HepG2 (cell line): ENCODE results near the gene TAB3. TPM values are rescaled to one million over a fixed set of nuclear protein-coding genes. Genes with fewer than 3 reads are reported as not detected.
A peak's percentile ranks its signal among the peaks of the same experiment; 100 is the strongest.

ENCODE experiments used
- ATAC-seq: fragments of 200-7000 bp; cut with Tn5 transposase; 3 replicates; pipeline ENCODE4 v1.9.1; 2020; ENCODE audit warnings: mild to moderate bottlenecking, moderate library complexity
- BruUV-seq: library from RNA; stranded (reverse); fragments of 400-500 nt; replicated peaks from 2 replicates; lab custom pipeline; 2021; lab: Mats Ljungman, UMichigan
- CTCF ChIA-PET: fragments of 300-600 bp; formaldehyde crosslinking; extraction: SDS; loops from one replicate; lab custom pipeline; 2021; ENCODE audit warnings: low total read pairs, inconsistent platforms, low intra/inter-chr PET ratio; lab: Yijun Ruan, JAX
- POLR2A ChIA-PET: fragments of 350-600 bp; sonication (Branson Sonifier 250); formaldehyde crosslinking; loops from one replicate; lab custom pipeline; 2020; ENCODE audit warnings: antibody characterized with exemption, inconsistent platforms; lab: Yijun Ruan, JAX
- DNase-seq: peaks from one replicate; pipeline ENCODE4 v3.0.0-alpha.2; 2015; ENCODE audit warnings: low spot score
- FAIRE-seq: peaks from 3 replicates; lab custom pipeline; 2011; peaks lifted over from hg19 to GRCh38; lab: Jason Lieb, UNC
- H2AFZ ChIP-seq: one replicate; pipeline ENCODE4 v1.6.1; 2011; ENCODE audit warnings: low read length, inconsistent platforms
- H3K27ac ChIP-seq: fragments of 300-600 bp; 3 replicates; pipeline ENCODE4 v1.8.0; 2011; ENCODE audit warnings: mixed run types, mild to moderate bottlenecking, mixed read lengths, low read length, inconsistent platforms; ENCODE audit not compliant: insufficient read depth; ENCODE audit errors: extremely low read length
- H3K27me3 ChIP-seq, 2 experiments: fragments of 200-600 bp in 1 of 2; 2 replicates in 1 of 2; 3 replicates in 1 of 2; pipeline versions ENCODE4 v1.6.0 to v1.8.0; 2011; ENCODE audit warnings: low read length in 2 of 2, mild to moderate bottlenecking in 2 of 2, moderate library complexity in 2 of 2, inconsistent platforms in 1 of 2; ENCODE audit not compliant: insufficient read depth in 2 of 2, control insufficient read depth in 1 of 2
- H3K36me3 ChIP-seq, 2 experiments: fragments of 200-600 bp in 1 of 2; replicated peaks in 1 of 2; 2 replicates in 1 of 2; 3 replicates in 1 of 2; pipeline versions ENCODE4 v1.5.1 to v1.8.0; 2011; ENCODE audit warnings: low read length in 2 of 2, inconsistent platforms in 1 of 2; ENCODE audit not compliant: insufficient read depth in 2 of 2, control insufficient read depth in 1 of 2
- H3K4me1 ChIP-seq: 2 replicates; pipeline ENCODE4 v1.5.1; 2012; ENCODE audit warnings: low read length, inconsistent platforms; ENCODE audit not compliant: insufficient read depth
- H3K4me2 ChIP-seq: 2 replicates; pipeline ENCODE4 v1.6.0; 2011; ENCODE audit warnings: low read depth, low read length, inconsistent platforms
- H3K4me3 ChIP-seq, 3 experiments: fragments of 200-600 bp in 1 of 3; sonication (generic), shearing (Covaris generic) in 1 of 3; replicated peaks in 1 of 3; 2 replicates each; pipeline ENCODE4 v1.5.1; 2011 to 2016; ENCODE audit warnings: low read length in 3 of 3, inconsistent platforms in 2 of 3, low read depth in 2 of 3, mild to moderate bottlenecking in 2 of 3, control low read depth in 1 of 3, mixed read lengths in 1 of 3; ENCODE audit not compliant: insufficient read depth in 1 of 3
- H3K79me2 ChIP-seq: one replicate; pipeline ENCODE4 v1.6.1; 2011; ENCODE audit warnings: low read length, inconsistent platforms; ENCODE audit not compliant: insufficient read depth
- H3K9ac ChIP-seq: 2 replicates; pipeline ENCODE4 v1.6.0; 2011; ENCODE audit warnings: mild to moderate bottlenecking, low read depth, low read length, inconsistent platforms; ENCODE audit not compliant: insufficient read depth
- H3K9me3 ChIP-seq: 2 replicates; pipeline ENCODE4 v1.5.1; 2012; ENCODE audit warnings: mild to moderate bottlenecking, low read length
- H4K20me1 ChIP-seq: 2 replicates; pipeline ENCODE4 v1.6.0; 2011; ENCODE audit warnings: inconsistent platforms, mild to moderate bottlenecking, low read length, moderate library complexity; ENCODE audit not compliant: insufficient read depth
- ADNP ChIP-seq: sonication (generic); formaldehyde crosslinking; IDR thresholded peaks from 2 replicates; pipeline ENCODE4 v1.4.0; 2020; ENCODE audit warnings: missing genetic modification reagents
- FOXO1 ChIP-seq: sonication (generic); formaldehyde crosslinking; IDR thresholded peaks from 2 replicates; pipeline ENCODE4 v1.4.0; 2020; ENCODE audit warnings: missing genetic modification reagents
- LCORL ChIP-seq, 2 experiments: fragments of 450-650 bp in 1 of 2; sonication (generic) in 1 of 2; formaldehyde crosslinking in 1 of 2; IDR thresholded peaks; 2 replicates each; pipeline versions ENCODE4 v1.5.0 to v1.6.1; 2017 to 2020; ENCODE audit warnings: antibody characterized with exemption in 1 of 2, missing genetic modification reagents in 1 of 2
- STAG1 ChIP-seq: sonication (generic); formaldehyde crosslinking; IDR thresholded peaks from 2 replicates; pipeline ENCODE4 v1.4.0; 2020; ENCODE audit warnings: missing genetic modification reagents
- TEAD2 ChIP-seq: sonication (generic); formaldehyde crosslinking; IDR thresholded peaks from 2 replicates; pipeline ENCODE4 v1.9.0; 2021; ENCODE audit warnings: missing genetic modification reagents
- YY1 ChIP-seq: IDR thresholded peaks from 2 replicates; pipeline ENCODE4 v1.6.1; 2011; ENCODE audit warnings: low read length, low read depth, moderate library complexity, mild to moderate bottlenecking; ENCODE audit not compliant: insufficient read depth, insufficient replicate concordance
- ZFP36L1 ChIP-seq: sonication (generic); formaldehyde crosslinking; IDR thresholded peaks from 2 replicates; pipeline ENCODE4 v1.8.0; 2022; ENCODE audit warnings: mild to moderate bottlenecking, missing genetic modification reagents, moderate library complexity
- ZNF704 ChIP-seq: sonication (generic); formaldehyde crosslinking; IDR thresholded peaks from 2 replicates; pipeline ENCODE4 v1.8.1; 2023; ENCODE audit warnings: mild to moderate bottlenecking, inconsistent platforms, moderate library complexity, missing genetic modification reagents, borderline replicate concordance
- WGBS: methylation state at CpG from one replicate; pipeline ENCODE4 v1.1.6; 2017; ENCODE audit warnings: low lambda C conversion rate; 5-methylcytosine and 5-hydroxymethylcytosine counted together
- in situ Hi-C: cut with HindIII; loops from 2 replicates; pipeline ENCODE4 v1.10.0; 2017; ENCODE audit warnings: low pct_unique_long_range_greater_than_20kb; ENCODE audit not compliant: extremely low pct_ligation_motif_present
- intact Hi-C: fragments of 100-400 bp; cut with micrococcal nuclease; formaldehyde crosslinking; loops from one replicate; pipeline ENCODE4 v1.10.0; 2022; ENCODE audit not compliant: unreplicated experiment
- polyA plus RNA-seq, 8 experiments: library from polyadenylated mRNA; depleted of rRNA in 3 of 8; stranded (reverse) in 7 of 8; unstranded in 1 of 8; fragments of >200 nt; fragmentation: Illumina TruSeq in 4 of 8; extraction: Trizol in 4 of 8; gene quantifications; 2 replicates each; pipeline versions ENCODE4 v1.2.1 to v1.2.3, GENCODE V29; 2011 to 2016; ENCODE audit warnings: low read depth in 4 of 8, missing spikeins in 1 of 8, mixed read lengths in 1 of 8; ENCODE audit not compliant: insufficient read depth in 1 of 8
- total RNA-seq, 5 experiments: library from RNA; depleted of rRNA; stranded (reverse); fragments of >200 nt; fragmentation: Illumina TruSeq; extraction: Trizol; gene quantifications; 2 replicates each; pipeline ENCODE4 v1.2.3, GENCODE V29; 2016; ENCODE audit warnings: low read depth in 1 of 5
- TF ChIP-seq, protein P1 (sequence below): sonication (generic); formaldehyde crosslinking; IDR thresholded peaks from 2 replicates; pipeline ENCODE4 v1.8.1; 2023; ENCODE audit warnings: missing genetic modification reagents, inconsistent platforms, borderline replicate concordance
- TF ChIP-seq, protein P2 (sequence below): IDR thresholded peaks from 2 replicates; pipeline ENCODE4 v1.6.1; 2016; ENCODE audit warnings: low read depth, missing genetic modification reagents, missing compliant biosample characterization
- TF ChIP-seq, protein P3 (sequence below): sonication (generic); formaldehyde crosslinking; IDR thresholded peaks from 2 replicates; pipeline ENCODE4 v1.5.1; 2020; ENCODE audit warnings: mild to moderate bottlenecking, missing genetic modification reagents, moderate library complexity

The TAB3 gene
- total and polyA plus RNA-seq, 2 of the 13 experiments (the other 11 are each of a cell fraction or from before 2014, with no cell fraction given): 27.2 to 59.8 TPM

- no peak for TF ChIP-seq ZFP36L1 (CRISPR knock-in tag)
- no peak for TF ChIP-seq ADNP (CRISPR knock-in tag)
- TF ChIP-seq LCORL (IDR thresholded peaks at IDR 0.05): no peak
- no peak for TF ChIP-seq LCORL (CRISPR knock-in tag; IDR thresholded peaks at IDR 0.05)
- TF ChIP-seq, protein P1, sequence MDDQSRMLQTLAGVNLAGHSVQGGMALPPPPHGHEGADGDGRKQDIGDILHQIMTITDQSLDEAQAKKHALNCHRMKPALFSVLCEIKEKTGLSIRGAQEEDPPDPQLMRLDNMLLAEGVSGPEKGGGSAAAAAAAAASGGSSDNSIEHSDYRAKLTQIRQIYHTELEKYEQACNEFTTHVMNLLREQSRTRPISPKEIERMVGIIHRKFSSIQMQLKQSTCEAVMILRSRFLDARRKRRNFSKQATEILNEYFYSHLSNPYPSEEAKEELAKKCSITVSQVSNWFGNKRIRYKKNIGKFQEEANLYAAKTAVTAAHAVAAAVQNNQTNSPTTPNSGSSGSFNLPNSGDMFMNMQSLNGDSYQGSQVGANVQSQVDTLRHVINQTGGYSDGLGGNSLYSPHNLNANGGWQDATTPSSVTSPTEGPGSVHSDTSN (CRISPR knock-in tag): no peak
These were observed 49.2 kb upstream of the TAB3 start (continued) for GRCh38 chrX:30938295-30938694.

DNA sequence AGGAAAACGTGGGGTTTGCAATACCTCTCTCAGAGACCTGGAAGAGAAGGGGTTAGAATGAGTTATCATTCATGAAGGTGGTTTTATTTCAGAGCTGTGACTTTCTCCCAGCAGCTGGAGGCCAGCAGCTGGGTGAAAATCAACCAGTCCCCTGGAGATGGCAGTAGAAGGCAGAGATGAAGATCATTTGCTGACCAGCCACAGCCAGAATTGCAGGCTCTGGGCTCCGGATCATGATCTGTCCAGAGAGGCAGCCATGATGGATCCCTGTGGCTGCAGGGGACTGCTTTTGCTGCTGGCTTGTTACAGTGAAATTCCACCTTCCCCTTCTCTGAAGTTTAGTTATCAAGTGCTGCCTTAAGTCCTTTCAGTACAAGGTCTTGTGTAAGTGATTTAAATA lies 46.9 kb upstream of the TAB3 start:
- Histone ChIP-seq H3K9ac (no peak overlapping the region), H3K27ac (no peak overlapping the region), H4K20me1 (no peaks in the 10 kb centered on the region), H3K4me3 (no peak overlapping the region), H3K4me2 (no peak overlapping the region), H3K79me2 (no peaks in the 10 kb centered on the region), H3K27me3 (no peaks in the 10 kb centered on the region), H3K4me1 (peaks cover 47% of the 10 kb centered on the region), H3K9me3 (no peaks in the 10 kb centered on the region), H2AFZ (peak overlapping the region; percentile 76), H3K36me3 (no peaks in the 10 kb centered on the region)
- ATAC-seq (peak; percentile 95), DNase-seq (peak; percentile 45), FAIRE-seq (peak; percentile 23)
- CTCF ChIA-PET: no interaction called here
- POLR2A ChIA-PET: no interaction called here
- 39% methylated on average over 2 of the region's 2 CpGs for WGBS
- intact Hi-C loops: no loop called here
- BruUV-seq: no TSS peak
- in situ Hi-C loops: no loop called here
- TF ChIP-seq STAG1 (CRISPR knock-in tag) (peak; percentile 63), ZNF704 (CRISPR knock-in tag) (no peak), FOXO1 (CRISPR knock-in tag) (no peak), TEAD2 (CRISPR knock-in tag) (no peak), YY1 (peak; percentile 71)
- TF ChIP-seq, protein P2, sequence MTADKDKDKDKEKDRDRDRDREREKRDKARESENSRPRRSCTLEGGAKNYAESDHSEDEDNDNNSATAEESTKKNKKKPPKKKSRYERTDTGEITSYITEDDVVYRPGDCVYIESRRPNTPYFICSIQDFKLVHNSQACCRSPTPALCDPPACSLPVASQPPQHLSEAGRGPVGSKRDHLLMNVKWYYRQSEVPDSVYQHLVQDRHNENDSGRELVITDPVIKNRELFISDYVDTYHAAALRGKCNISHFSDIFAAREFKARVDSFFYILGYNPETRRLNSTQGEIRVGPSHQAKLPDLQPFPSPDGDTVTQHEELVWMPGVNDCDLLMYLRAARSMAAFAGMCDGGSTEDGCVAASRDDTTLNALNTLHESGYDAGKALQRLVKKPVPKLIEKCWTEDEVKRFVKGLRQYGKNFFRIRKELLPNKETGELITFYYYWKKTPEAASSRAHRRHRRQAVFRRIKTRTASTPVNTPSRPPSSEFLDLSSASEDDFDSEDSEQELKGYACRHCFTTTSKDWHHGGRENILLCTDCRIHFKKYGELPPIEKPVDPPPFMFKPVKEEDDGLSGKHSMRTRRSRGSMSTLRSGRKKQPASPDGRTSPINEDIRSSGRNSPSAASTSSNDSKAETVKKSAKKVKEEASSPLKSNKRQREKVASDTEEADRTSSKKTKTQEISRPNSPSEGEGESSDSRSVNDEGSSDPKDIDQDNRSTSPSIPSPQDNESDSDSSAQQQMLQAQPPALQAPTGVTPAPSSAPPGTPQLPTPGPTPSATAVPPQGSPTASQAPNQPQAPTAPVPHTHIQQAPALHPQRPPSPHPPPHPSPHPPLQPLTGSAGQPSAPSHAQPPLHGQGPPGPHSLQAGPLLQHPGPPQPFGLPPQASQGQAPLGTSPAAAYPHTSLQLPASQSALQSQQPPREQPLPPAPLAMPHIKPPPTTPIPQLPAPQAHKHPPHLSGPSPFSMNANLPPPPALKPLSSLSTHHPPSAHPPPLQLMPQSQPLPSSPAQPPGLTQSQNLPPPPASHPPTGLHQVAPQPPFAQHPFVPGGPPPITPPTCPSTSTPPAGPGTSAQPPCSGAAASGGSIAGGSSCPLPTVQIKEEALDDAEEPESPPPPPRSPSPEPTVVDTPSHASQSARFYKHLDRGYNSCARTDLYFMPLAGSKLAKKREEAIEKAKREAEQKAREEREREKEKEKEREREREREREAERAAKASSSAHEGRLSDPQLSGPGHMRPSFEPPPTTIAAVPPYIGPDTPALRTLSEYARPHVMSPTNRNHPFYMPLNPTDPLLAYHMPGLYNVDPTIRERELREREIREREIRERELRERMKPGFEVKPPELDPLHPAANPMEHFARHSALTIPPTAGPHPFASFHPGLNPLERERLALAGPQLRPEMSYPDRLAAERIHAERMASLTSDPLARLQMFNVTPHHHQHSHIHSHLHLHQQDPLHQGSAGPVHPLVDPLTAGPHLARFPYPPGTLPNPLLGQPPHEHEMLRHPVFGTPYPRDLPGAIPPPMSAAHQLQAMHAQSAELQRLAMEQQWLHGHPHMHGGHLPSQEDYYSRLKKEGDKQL (CRISPR knock-in tag): no peak
- TF ChIP-seq, protein P3, sequence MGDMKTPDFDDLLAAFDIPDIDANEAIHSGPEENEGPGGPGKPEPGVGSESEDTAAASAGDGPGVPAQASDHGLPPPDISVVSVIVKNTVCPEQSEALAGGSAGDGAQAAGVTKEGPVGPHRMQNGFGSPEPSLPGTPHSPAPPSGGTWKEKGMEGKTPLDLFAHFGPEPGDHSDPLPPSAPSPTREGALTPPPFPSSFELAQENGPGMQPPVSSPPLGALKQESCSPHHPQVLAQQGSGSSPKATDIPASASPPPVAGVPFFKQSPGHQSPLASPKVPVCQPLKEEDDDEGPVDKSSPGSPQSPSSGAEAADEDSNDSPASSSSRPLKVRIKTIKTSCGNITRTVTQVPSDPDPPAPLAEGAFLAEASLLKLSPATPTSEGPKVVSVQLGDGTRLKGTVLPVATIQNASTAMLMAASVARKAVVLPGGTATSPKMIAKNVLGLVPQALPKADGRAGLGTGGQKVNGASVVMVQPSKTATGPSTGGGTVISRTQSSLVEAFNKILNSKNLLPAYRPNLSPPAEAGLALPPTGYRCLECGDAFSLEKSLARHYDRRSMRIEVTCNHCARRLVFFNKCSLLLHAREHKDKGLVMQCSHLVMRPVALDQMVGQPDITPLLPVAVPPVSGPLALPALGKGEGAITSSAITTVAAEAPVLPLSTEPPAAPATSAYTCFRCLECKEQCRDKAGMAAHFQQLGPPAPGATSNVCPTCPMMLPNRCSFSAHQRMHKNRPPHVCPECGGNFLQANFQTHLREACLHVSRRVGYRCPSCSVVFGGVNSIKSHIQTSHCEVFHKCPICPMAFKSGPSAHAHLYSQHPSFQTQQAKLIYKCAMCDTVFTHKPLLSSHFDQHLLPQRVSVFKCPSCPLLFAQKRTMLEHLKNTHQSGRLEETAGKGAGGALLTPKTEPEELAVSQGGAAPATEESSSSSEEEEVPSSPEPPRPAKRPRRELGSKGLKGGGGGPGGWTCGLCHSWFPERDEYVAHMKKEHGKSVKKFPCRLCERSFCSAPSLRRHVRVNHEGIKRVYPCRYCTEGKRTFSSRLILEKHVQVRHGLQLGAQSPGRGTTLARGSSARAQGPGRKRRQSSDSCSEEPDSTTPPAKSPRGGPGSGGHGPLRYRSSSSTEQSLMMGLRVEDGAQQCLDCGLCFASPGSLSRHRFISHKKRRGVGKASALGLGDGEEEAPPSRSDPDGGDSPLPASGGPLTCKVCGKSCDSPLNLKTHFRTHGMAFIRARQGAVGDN (CRISPR knock-in tag): peak; percentile 19; the same call in 1 of the 2 replicates
